Dendritic cell treated with granulocyte-macrophage colony-stimulating factor and Interleukin-4, amounts not matched to agents 40 ng/mL and 50 ng/mL, for 4 days (primary cell): ENCODE results near the gene ANKRD53.

Experiments
- H3K27ac Mint-ChIP-seq: one replicate; pipeline ENCODE4 v1.8.0; 2022; ENCODE audit warnings: mild to moderate bottlenecking, mixed read lengths
- H3K27me3 Mint-ChIP-seq: one replicate; pipeline ENCODE4 v1.8.0; 2022; ENCODE audit warnings: mild to moderate bottlenecking, mixed read lengths
- H3K36me3 Mint-ChIP-seq: one replicate; pipeline ENCODE4 v1.8.0; 2022; ENCODE audit warnings: low read depth, mixed read lengths
- H3K4me1 Mint-ChIP-seq: one replicate; pipeline ENCODE4 v1.8.0; 2022; ENCODE audit warnings: low read depth, mixed read lengths
- H3K4me3 Mint-ChIP-seq: one replicate; pipeline ENCODE4 v1.8.0; 2022; ENCODE audit warnings: mild to moderate bottlenecking, moderate library complexity, mixed read lengths
- H3K9me3 Mint-ChIP-seq: one replicate; pipeline ENCODE4 v1.8.0; 2022; ENCODE audit warnings: mixed read lengths
- intact Hi-C: fragments of 100-400 bp; cut with micrococcal nuclease; formaldehyde crosslinking; loops from one replicate; pipeline ENCODE4 v1.15.0; 2022

The ANKRD53 gene

GRCh38 chr2:70965506-70965905 lies 12.9 kb upstream of the ANKRD53 start:
- Mint-ChIP-seq H3K27me3 (peaks cover 61% of the 10 kb centered on the region), H3K4me3 (no peak overlapping the region), H3K4me1 (peaks cover 8% of the 10 kb centered on the region), H3K9me3 (no peaks in the 10 kb centered on the region), H3K27ac (no peak overlapping the region), H3K36me3 (no peaks in the 10 kb centered on the region)
- intact Hi-C loops: loop anchor here (1.0 kb wide), 2 partner anchors 12 to 36 kb away; no protein-coding TSS in a partner anchor

- peaks cover 64% of the 10 kb centered on the region for H3K27me3 Mint-ChIP-seq
- no peak overlapping the region for H3K27ac Mint-ChIP-seq
- intact Hi-C loops: no loop called here
- peaks cover 8% of the 10 kb centered on the region for H3K4me1 Mint-ChIP-seq
- no peaks in the 10 kb centered on the region for H3K9me3 Mint-ChIP-seq
- H3K4me3 Mint-ChIP-seq: no peak overlapping the region
- H3K36me3 Mint-ChIP-seq: no peaks in the 10 kb centered on the region
These were observed 11.7 kb upstream of the ANKRD53 start for GRCh38 chr2:70966681-70967080.

- peaks cover 66% of the 10 kb centered on the region for H3K27me3 Mint-ChIP-seq
- no peaks in the 10 kb centered on the region for H3K9me3 Mint-ChIP-seq
- no peak overlapping the region for H3K27ac Mint-ChIP-seq
- H3K4me1 Mint-ChIP-seq: peaks cover 8% of the 10 kb centered on the region
- no peaks in the 10 kb centered on the region for H3K36me3 Mint-ChIP-seq
- intact Hi-C loops: no loop called here
- no peak overlapping the region for H3K4me3 Mint-ChIP-seq
These were observed 11.2 kb upstream of the ANKRD53 start for GRCh38 chr2:70967189-70967588.

- no peaks in the 10 kb centered on the region for H3K36me3 Mint-ChIP-seq
- H3K27ac Mint-ChIP-seq: no peak overlapping the region
- intact Hi-C loops: no loop called here
- H3K4me3 Mint-ChIP-seq: no peak overlapping the region
- H3K9me3 Mint-ChIP-seq: no peaks in the 10 kb centered on the region
- H3K4me1 Mint-ChIP-seq: peaks cover 17% of the 10 kb centered on the region
- peaks cover 43% of the 10 kb centered on the region for H3K27me3 Mint-ChIP-seq
These were observed 3.8 kb upstream of the ANKRD53 start for GRCh38 chr2:70974592-70974991.

- H3K4me1 Mint-ChIP-seq: peaks cover 17% of the 10 kb centered on the region
- H3K4me3 Mint-ChIP-seq: no peak overlapping the region
- H3K27ac Mint-ChIP-seq: no peak overlapping the region
- no peaks in the 10 kb centered on the region for H3K36me3 Mint-ChIP-seq
- peaks cover 44% of the 10 kb centered on the region for H3K27me3 Mint-ChIP-seq
- intact Hi-C loops: no loop called here
- no peaks in the 10 kb centered on the region for H3K9me3 Mint-ChIP-seq
These were observed 3.2 kb upstream of the ANKRD53 start for GRCh38 chr2:70975237-70975636.

- peak overlapping the region; percentile 84 for H3K4me3 Mint-ChIP-seq
- no peaks in the 10 kb centered on the region for H3K9me3 Mint-ChIP-seq
- peaks cover 17% of the 10 kb centered on the region for H3K4me1 Mint-ChIP-seq
- intact Hi-C loops: loop anchor here (1.0 kb wide), 1 partner anchor 12 kb away; no protein-coding TSS in a partner anchor
- peaks cover 29% of the 10 kb centered on the region for H3K27me3 Mint-ChIP-seq
- peak overlapping the region; percentile 77 for H3K27ac Mint-ChIP-seq
- peaks cover 6% of the 10 kb centered on the region for H3K36me3 Mint-ChIP-seq
These were observed 725 bp upstream of the ANKRD53 start for GRCh38 chr2:70977605-70978205.

GRCh38 chr2:70979180-70979488 lies 704 bp downstream of the ANKRD53 start:
- intact Hi-C loops: no loop called here
- Mint-ChIP-seq H3K4me3 (no peak overlapping the region), H3K27me3 (peaks cover 25% of the 10 kb centered on the region), H3K4me1 (peaks cover 26% of the 10 kb centered on the region), H3K27ac (no peak overlapping the region), H3K36me3 (peaks cover 18% of the 10 kb centered on the region), H3K9me3 (no peaks in the 10 kb centered on the region)

GRCh38 chr2:70979626-70980025 lies 1.2 kb downstream of the ANKRD53 start:
- intact Hi-C loops: no loop called here
- H3K36me3 Mint-ChIP-seq: peaks cover 23% of the 10 kb centered on the region
- H3K27me3 Mint-ChIP-seq: peaks cover 23% of the 10 kb centered on the region
- peaks cover 31% of the 10 kb centered on the region for H3K4me1 Mint-ChIP-seq
- H3K4me3 Mint-ChIP-seq: no peak overlapping the region
- H3K27ac Mint-ChIP-seq: no peak overlapping the region
- H3K9me3 Mint-ChIP-seq: no peaks in the 10 kb centered on the region

GRCh38 chr2:70981421-70981820 lies 3.0 kb downstream of the ANKRD53 start:
- Mint-ChIP-seq H3K9me3 (no peaks in the 10 kb centered on the region), H3K27me3 (peaks cover 19% of the 10 kb centered on the region), H3K4me1 (peaks cover 48% of the 10 kb centered on the region), H3K27ac (no peak overlapping the region), H3K36me3 (peaks cover 34% of the 10 kb centered on the region), H3K4me3 (no peak overlapping the region)
- intact Hi-C loops: no loop called here

- H3K27me3 Mint-ChIP-seq: peaks cover 17% of the 10 kb centered on the region
- H3K36me3 Mint-ChIP-seq: peaks cover 41% of the 10 kb centered on the region
- intact Hi-C loops: no loop called here
- H3K27ac Mint-ChIP-seq: no peak overlapping the region
- no peak overlapping the region for H3K4me3 Mint-ChIP-seq
- no peaks in the 10 kb centered on the region for H3K9me3 Mint-ChIP-seq
- peaks cover 50% of the 10 kb centered on the region for H3K4me1 Mint-ChIP-seq
These were observed 3.7 kb downstream of the ANKRD53 start for GRCh38 chr2:70981866-70982810.

- intact Hi-C loops: no loop called here
- H3K36me3 Mint-ChIP-seq: peaks cover 49% of the 10 kb centered on the region
- H3K27ac Mint-ChIP-seq: no peak overlapping the region
- no peaks in the 10 kb centered on the region for H3K9me3 Mint-ChIP-seq
- H3K4me1 Mint-ChIP-seq: peaks cover 44% of the 10 kb centered on the region
- peaks cover 16% of the 10 kb centered on the region for H3K27me3 Mint-ChIP-seq
- no peak overlapping the region for H3K4me3 Mint-ChIP-seq
These were observed 4.5 kb downstream of the ANKRD53 start for GRCh38 chr2:70982971-70983370.

GRCh38 chr2:70983506-70984227 lies 5.2 kb downstream of the ANKRD53 start:
- Mint-ChIP-seq H3K36me3 (peaks cover 56% of the 10 kb centered on the region), H3K27me3 (peaks cover 12% of the 10 kb centered on the region), H3K4me3 (no peak overlapping the region), H3K27ac (no peak overlapping the region), H3K4me1 (peaks cover 39% of the 10 kb centered on the region), H3K9me3 (no peaks in the 10 kb centered on the region)
- intact Hi-C loops: no loop called here

- no peak overlapping the region for H3K27ac Mint-ChIP-seq
- peaks cover 62% of the 10 kb centered on the region for H3K36me3 Mint-ChIP-seq
- H3K9me3 Mint-ChIP-seq: no peaks in the 10 kb centered on the region
- peaks cover 39% of the 10 kb centered on the region for H3K4me1 Mint-ChIP-seq
- peaks cover 9% of the 10 kb centered on the region for H3K27me3 Mint-ChIP-seq
- intact Hi-C loops: no loop called here
- no peak overlapping the region for H3K4me3 Mint-ChIP-seq
These were observed 5.8 kb downstream of the ANKRD53 start for GRCh38 chr2:70984228-70984575.
